GM12878 (cell line): ENCODE results near the gene ERC2. TPM values are rescaled to one million over a fixed set of nuclear protein-coding genes. Genes with fewer than 3 reads are reported as not detected.
A peak's percentile ranks its signal among the peaks of the same experiment; 100 is the strongest.

Experiments
- ATAC-seq: fragments of 200-7000 bp; cut with Tn5 transposase; 3 replicates; pipeline ENCODE4 v1.9.1; 2020; ENCODE audit warnings: mild to moderate bottlenecking, moderate library complexity
- BruUV-seq: library from RNA; stranded (reverse); fragments of 400-500 nt; replicated peaks from 2 replicates; lab custom pipeline; 2021; lab: Mats Ljungman, UMichigan
- CTCF ChIA-PET: fragments of 300-600 bp; sonication (Branson Sonifier 250); formaldehyde crosslinking; extraction: SDS; loops from one replicate; lab custom pipeline; 2021; ENCODE audit warnings: inconsistent platforms; lab: Yijun Ruan, JAX
- POLR2A ChIA-PET: fragments of 350-600 bp; formaldehyde crosslinking; extraction: SDS; loops from one replicate; lab custom pipeline; 2021; ENCODE audit warnings: inconsistent platforms; lab: Charles Lee
- RAD21 ChIA-PET: fragments of 300-600 bp; sonication (Branson Sonifier 250); formaldehyde crosslinking; loops from one replicate; lab custom pipeline; 2023; ENCODE audit warnings: antibody characterized with exemption; ENCODE audit not compliant: unreplicated experiment; lab: Charles Lee
- SMC1A ChIA-PET: fragments of 300-600 bp; sonication (Branson Sonifier 250); formaldehyde crosslinking; loops from one replicate; lab custom pipeline; 2023; ENCODE audit not compliant: unreplicated experiment, uncharacterized antibody; lab: Charles Lee
- DNase-seq: peaks from one replicate; pipeline ENCODE4 v3.0.0-alpha.2; 2011; ENCODE audit warnings: low read depth, low spot score
- FAIRE-seq: peaks from 3 replicates; lab custom pipeline; 2011; peaks lifted over from hg19 to GRCh38; lab: Jason Lieb, UNC
- H2AFZ ChIP-seq: 2 replicates; pipeline ENCODE4 v1.6.0; 2011; ENCODE audit warnings: low read depth, low read length, control low read depth; ENCODE audit not compliant: control insufficient read depth
- H3K27ac ChIP-seq: 2 replicates; pipeline ENCODE4 v1.5.1; 2011; ENCODE audit warnings: control low read depth; ENCODE audit not compliant: control insufficient read depth, insufficient read depth
- H3K27me3 ChIP-seq, 2 experiments: replicated peaks in 1 of 2; 2 replicates each; pipeline versions ENCODE4 v1.6.0 to v1.6.1; 2011; ENCODE audit warnings: low read length in 1 of 2; ENCODE audit not compliant: control insufficient read depth in 2 of 2, insufficient read depth in 2 of 2
- H3K36me3 ChIP-seq, 2 experiments: 2 replicates each; pipeline ENCODE4 v1.5.1; 2011; ENCODE audit warnings: low read length in 1 of 2; ENCODE audit not compliant: control insufficient read depth in 2 of 2, insufficient read depth in 2 of 2
- H3K4me1 ChIP-seq: 2 replicates; pipeline ENCODE4 v1.6.1; 2011; ENCODE audit warnings: mild to moderate bottlenecking, low read length, moderate library complexity, mixed read lengths; ENCODE audit not compliant: control insufficient read depth, insufficient read depth
- H3K4me2 ChIP-seq: 2 replicates; pipeline ENCODE4 v1.6.0; 2011; ENCODE audit warnings: control low read depth; ENCODE audit not compliant: control insufficient read depth, insufficient read depth
- H3K4me3 ChIP-seq: fragments of 200-600 bp; sonication (generic); 2 replicates; pipeline ENCODE4 v1.5.1; 2016
- H3K79me2 ChIP-seq: 2 replicates; pipeline ENCODE4 v1.6.0; 2011; ENCODE audit warnings: low read length; ENCODE audit not compliant: control insufficient read depth, insufficient read depth
- H3K9ac ChIP-seq: 2 replicates; pipeline ENCODE4 v1.8.0; 2011; ENCODE audit warnings: low read length, control low read depth, mixed read lengths; ENCODE audit not compliant: control insufficient read depth, insufficient read depth
- H3K9me3 ChIP-seq: replicated peaks from 3 replicates; pipeline ENCODE4 v1.5.1; 2011; ENCODE audit warnings: mild to moderate bottlenecking, low read length; ENCODE audit not compliant: control insufficient read depth, insufficient read depth
- H4K20me1 ChIP-seq: 2 replicates; pipeline ENCODE4 v1.6.0; 2011; ENCODE audit not compliant: control insufficient read depth, insufficient read depth
- ATF7 ChIP-seq: fragments of 450-650 bp; IDR thresholded peaks from 2 replicates; pipeline ENCODE4 v1.6.1; 2016; ENCODE audit warnings: low read depth, mild to moderate bottlenecking
- HCFC1 ChIP-seq: fragments of 150-350 bp; IDR thresholded peaks from 2 replicates; pipeline ENCODE4 v1.6.1; 2014; ENCODE audit warnings: low read length
- NKRF ChIP-seq: fragments of 450-650 bp; conservative IDR thresholded peaks from 2 replicates; pipeline ENCODE4 v1.6.1; 2017; ENCODE audit warnings: mild to moderate bottlenecking, moderate library complexity
- PRDM15 ChIP-seq: fragments of 450-650 bp; formaldehyde crosslinking; IDR thresholded peaks from 2 replicates; pipeline ENCODE4 v1.4.0; 2020; ENCODE audit warnings: mild to moderate bottlenecking, moderate library complexity
- RELB ChIP-seq: fragments of 450-650 bp; IDR thresholded peaks from 2 replicates; pipeline ENCODE4 v1.6.1; 2017; ENCODE audit warnings: low read depth, mild to moderate bottlenecking, moderate library complexity
- SUZ12 ChIP-seq: fragments of 200-600 bp; sonication (generic); IDR thresholded peaks from one replicate; pipeline ENCODE4 v1.6.1; 2018; ENCODE audit warnings: antibody characterized with exemption, mild to moderate bottlenecking; ENCODE audit not compliant: unreplicated experiment
- TBL1XR1 ChIP-seq: IDR thresholded peaks from 2 replicates; pipeline ENCODE4 v1.6.1; 2012; ENCODE audit warnings: low read depth, low read length, improper control_type of control experiment
- WGBS: methylation state at CpG from one replicate; pipeline ENCODE4 v1.1.6; 2016; ENCODE audit warnings: low lambda C conversion rate; ENCODE audit not compliant: insufficient replicate concordance, insufficient coverage; ENCODE audit errors: missing lambda C conversion rate; 5-methylcytosine and 5-hydroxymethylcytosine counted together
- in situ Hi-C: fragments of 300-500 bp; cut with MboI; formaldehyde crosslinking; loops from 9 replicates; pipeline ENCODE4 v1.14.3; 2018; ENCODE audit warnings: mixed read lengths
- intact Hi-C: fragments of 100-400 bp; cut with micrococcal nuclease; formaldehyde crosslinking; loops from one replicate; pipeline ENCODE4 v1.14.2; 2022; ENCODE audit not compliant: unreplicated experiment
- polyA plus RNA-seq, 11 experiments: library from polyadenylated mRNA; depleted of rRNA in 4 of 11; unstranded in 6 of 11; stranded (reverse) in 5 of 11; fragments of >200 nt; fragmentation: Nextera tagmentation in 4 of 11; fragmentation: Illumina TruSeq in 1 of 11; extraction: Ambion mirVana in 4 of 11; extraction: Trizol in 1 of 11; gene quantifications; 1 replicate in 1 of 11; 2 replicates in 10 of 11; pipeline versions ENCODE4 v1.2.1 to v1.2.3, GENCODE V29; 2011 to 2016; ENCODE audit warnings: inconsistent platforms in 2 of 11, missing spikeins in 2 of 11, low read depth in 1 of 11
- total RNA-seq, 4 experiments: library from RNA; depleted of rRNA in 3 of 4; stranded (reverse); fragments of >200 nt in 3 of 4; fragmentation: Illumina TruSeq in 1 of 4; extraction: Trizol in 1 of 4; gene quantifications; 2 replicates each; pipeline versions ENCODE4 v1.2.1 to v1.2.3, GENCODE V29; 2013 to 2021

The ERC2 gene
- total and polyA plus RNA-seq, 10 of the 15 experiments (the other 5 are each of a cell fraction or from before 2014, with no cell fraction given): 0.06 to 1.4 (median 0.12) TPM; not detected in 3

DNA sequence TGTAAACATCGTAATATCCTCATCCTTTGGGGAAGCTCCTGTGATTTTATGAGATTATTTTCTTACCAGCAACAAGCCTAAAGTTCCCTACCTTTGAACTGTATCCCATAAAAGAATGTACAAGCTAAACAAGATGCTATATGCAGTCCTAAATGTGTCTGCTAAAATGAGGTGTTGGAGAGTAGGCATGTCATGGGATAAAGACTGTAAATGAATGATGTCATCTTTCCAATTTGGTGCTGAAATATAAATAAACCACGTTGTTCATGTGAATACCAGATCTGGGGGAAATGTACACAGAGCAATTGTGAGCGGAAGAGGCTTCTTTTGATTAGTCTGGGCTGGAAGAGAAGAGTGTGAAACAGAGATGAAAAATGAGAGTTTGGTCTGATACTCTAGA lies 766.3 kb downstream of the ERC2 start:
- ChIA-PET SMC1A (interaction anchor here (1.1 kb wide), 2 partner anchors 21 to 40 kb away, joined by 3 read pairs; no protein-coding TSS in a partner anchor), CTCF (interaction anchor here (1.2 kb wide), 1 partner anchor 45 kb away, joined by 3 read pairs; no protein-coding TSS in a partner anchor), RAD21 (no interaction called here), POLR2A (no interaction called here)
- no TSS peak for BruUV-seq
- Histone ChIP-seq H3K36me3 (no peaks in the 10 kb centered on the region), H3K27me3 (no peaks in the 10 kb centered on the region), H3K9ac (no peak overlapping the region), H3K4me3 (no peak overlapping the region), H3K27ac (no peak overlapping the region), H2AFZ (no peak overlapping the region), H3K4me2 (no peak overlapping the region), H3K79me2 (no peaks in the 10 kb centered on the region), H3K9me3 (no peaks in the 10 kb centered on the region), H3K4me1 (no peaks in the 10 kb centered on the region; the same call in 1 of the 2 replicates), H4K20me1 (no peaks in the 10 kb centered on the region)
- DNase-seq (no peak), FAIRE-seq (no peak), ATAC-seq (no peak)
- WGBS: 28% methylated on average over 3 of the region's 3 CpGs
- intact Hi-C loops (no loop called here), in situ Hi-C loops (no loop called here)
- TF ChIP-seq ATF7: peak; percentile 44; the same call in 1 of the 2 replicates
- no peak for TF ChIP-seq NKRF

DNA sequence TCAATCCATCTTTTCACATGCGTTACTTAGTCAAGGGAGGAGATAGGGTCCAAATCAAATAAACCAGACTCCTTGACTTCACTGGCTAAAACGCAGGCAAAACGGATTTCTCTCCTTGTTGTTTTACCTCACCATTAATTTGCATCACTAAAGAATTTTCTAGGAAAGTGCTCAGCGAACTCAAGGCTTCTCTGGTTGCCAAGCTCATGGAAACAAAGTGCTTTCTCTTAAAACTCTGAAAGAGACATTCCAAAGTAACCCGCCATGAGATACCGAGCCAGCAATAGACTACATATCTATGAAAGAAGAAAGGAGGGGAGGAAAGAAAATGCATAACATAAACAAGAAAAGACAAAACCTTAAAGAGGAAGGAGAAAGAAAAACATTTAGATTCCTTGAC lies 769.4 kb downstream of the ERC2 start:
- no peak for FAIRE-seq
- WGBS: 49% methylated on average over 6 of the region's 6 CpGs
- no TSS peak for BruUV-seq
- TF ChIP-seq RELB: no peak
- no peak for TF ChIP-seq HCFC1
- TF ChIP-seq SUZ12: no peak
- no peak for TF ChIP-seq TBL1XR1
- TF ChIP-seq PRDM15 (CRISPR knock-in tag): no peak

More for the DNA sequence above, 769.4 kb downstream of the ERC2 start:
- H3K27ac ChIP-seq: no peak overlapping the region
- DNase-seq: no peak
- H4K20me1 ChIP-seq: no peaks in the 10 kb centered on the region
- ChIA-PET CTCF (no interaction called here), SMC1A (interaction anchor here (0.7 kb wide), 1 partner anchor 10 kb away, joined by 4 read pairs; no protein-coding TSS in a partner anchor), POLR2A (no interaction called here), RAD21 (no interaction called here)
- in situ Hi-C loops: no loop called here
- H3K4me1 ChIP-seq: no peaks in the 10 kb centered on the region; the same call in 1 of the 2 replicates
- intact Hi-C loops: no loop called here
- no peak overlapping the region for H3K4me2 ChIP-seq
- H3K27me3 ChIP-seq: no peaks in the 10 kb centered on the region
- no peak overlapping the region for H3K4me3 ChIP-seq
- H3K9me3 ChIP-seq: no peaks in the 10 kb centered on the region
- ATAC-seq: no peak
- H2AFZ ChIP-seq: no peak overlapping the region
- H3K79me2 ChIP-seq: no peaks in the 10 kb centered on the region
- H3K9ac ChIP-seq: no peak overlapping the region
- H3K36me3 ChIP-seq: no peaks in the 10 kb centered on the region
